ENCODE results near the gene TNFRSF8. TPM values are rescaled to one million over a fixed set of nuclear protein-coding genes. Genes with fewer than 3 reads are reported as not detected.

TNFRSF8 gene
- total and polyA plus RNA-seq, 2 of the 4 experiments (the other 2 are of a cell fraction): under 0.01 to 0.31 TPM

GRCh38 chr1:12106153-12106552 is 43.0 kb downstream of the TNFRSF8 start:
- Histone ChIP-seq H3K18ac (ENCODE audit: low read depth, low read length) (no peak overlapping the region), H3K9ac (ENCODE audit: low read depth, low read length) (no peak overlapping the region), H3K36me3 (ENCODE audit: control insufficient read depth, insufficient read depth, low read length) (no peaks in the 10 kb centered on the region), H3K4me3 (ENCODE audit: insufficient read depth, low read depth, low read length) (no peak overlapping the region), H2BK5ac (ENCODE audit: low read depth, low read length, poor library complexity, severe bottlenecking) (no peak overlapping the region), H3K56ac (ENCODE audit: extremely low read depth, insufficient read depth, low read length) (no peak overlapping the region), H3K14ac (replicated peaks; ENCODE audit: low read depth, low read length) (no peak overlapping the region), H3K23ac (ENCODE audit: low read depth, low read length) (no peak overlapping the region), H3K4ac (ENCODE audit: low read depth, low read length) (no peak overlapping the region), H3K79me1 (ENCODE audit: low read depth in 1 of 2, low read length in 2 of 2) (no peaks in the 10 kb centered on the region), H2BK15ac (ENCODE audit: low read depth, low read length) (no peak overlapping the region), H4K91ac (ENCODE audit: insufficient read depth, low read depth, low read length) (no peak overlapping the region), H3K4me2 (ENCODE audit: low read depth, low read length) (no peak overlapping the region), H4K5ac (ENCODE audit: low read depth, low read length) (no peak overlapping the region), H3K4me1 (ENCODE audit: control insufficient read depth, insufficient read depth, low read length) (no peaks in the 10 kb centered on the region), H2BK120ac (ENCODE audit: low read depth, low read length) (no peak overlapping the region), H4K8ac (ENCODE audit: low read depth in 2 of 2, low read length in 2 of 2) (no peak overlapping the region), H2AFZ (replicated peaks; ENCODE audit: low read length, poor library complexity) (no peak overlapping the region), H3K9me3 (ENCODE audit: control insufficient read depth, insufficient read depth, low read length) (no peaks in the 10 kb centered on the region), H2AK5ac (ENCODE audit: low read depth, low read length) (no peak overlapping the region), H3K27ac (ENCODE audit: insufficient read depth, low read length) (no peak overlapping the region), H2AK9ac (replicated peaks; ENCODE audit: low read depth, low read length, poor library complexity) (no peak overlapping the region), H2BK20ac (ENCODE audit: low read depth, low read length) (no peak overlapping the region), H3K9me1 (ENCODE audit: insufficient read depth, low read length) (no peaks in the 10 kb centered on the region), H4K20me1 (ENCODE audit: insufficient read depth, low read length) (no peaks in the 10 kb centered on the region), H3K27me3 (ENCODE audit: control insufficient read depth, insufficient read depth, low read length) (peaks cover 28% of the 10 kb centered on the region)
- ChIA-PET CTCF (interaction anchor here (1.8 kb wide), 1 partner anchor 8 kb away, joined by 6 read pairs; no protein-coding TSS in a partner anchor), POLR2A (ENCODE audit: unreplicated experiment) (interaction anchor here (0.5 kb wide), 1 partner anchor 16 kb away, joined by 3 read pairs; no protein-coding TSS in a partner anchor)
- WGBS, 2 experiments (ENCODE audit: extremely low coverage in 2 of 2, insufficient read length in 1 of 2): no CpG with 5 or more reads among the region's 5 CpGs
- DNase-seq (no peak), ATAC-seq (ENCODE audit: low read depth) (no peak)
- no TSS peak for BruUV-seq (replicated peaks)
- in situ Hi-C loops (cut with MboI; ENCODE audit: low sequenced_read_pairs): no loop called here
- TF ChIP-seq CEBPB (IDR thresholded peaks at IDR 0.05; ENCODE audit: low read depth, low read length) (no peak), USF2 (IDR thresholded peaks at IDR 0.05; ENCODE audit: low read depth, low read length) (no peak), BHLHE40 (IDR thresholded peaks at IDR 0.05; ENCODE audit: low read depth, low read length) (no peak), RFX5 (IDR thresholded peaks at IDR 0.05; ENCODE audit: low read depth, low read length) (no peak), MAFK (IDR thresholded peaks at IDR 0.05; ENCODE audit: low read depth, low read length) (no peak), NFE2L2 (IDR thresholded peaks at IDR 0.05; ENCODE audit: low read depth, low read length) (no peak), CHD1 (IDR thresholded peaks at IDR 0.05; ENCODE audit: low read depth, low read length) (no peak), ELK1 (IDR thresholded peaks at IDR 0.05; ENCODE audit: borderline replicate concordance, low read depth, low read length) (no peak), FOS (IDR thresholded peaks at IDR 0.05; ENCODE audit: low read depth, low read length) (no peak)
- intact Hi-C loops (cut with micrococcal nuclease): no loop called here
- dilution Hi-C loops (cut with HindIII; ENCODE audit: low sequenced_read_pairs, unreplicated experiment): no loop called here

Data from IMR-90 (cell line).